ENCODE results near the gene ITIH2.
"Not testable (repeated sequence)": the region's sequence is repeated elsewhere in the genome, so short reads cannot be mapped to it uniquely, and the experiment has no call there.

ITIH2 gene

DNA sequence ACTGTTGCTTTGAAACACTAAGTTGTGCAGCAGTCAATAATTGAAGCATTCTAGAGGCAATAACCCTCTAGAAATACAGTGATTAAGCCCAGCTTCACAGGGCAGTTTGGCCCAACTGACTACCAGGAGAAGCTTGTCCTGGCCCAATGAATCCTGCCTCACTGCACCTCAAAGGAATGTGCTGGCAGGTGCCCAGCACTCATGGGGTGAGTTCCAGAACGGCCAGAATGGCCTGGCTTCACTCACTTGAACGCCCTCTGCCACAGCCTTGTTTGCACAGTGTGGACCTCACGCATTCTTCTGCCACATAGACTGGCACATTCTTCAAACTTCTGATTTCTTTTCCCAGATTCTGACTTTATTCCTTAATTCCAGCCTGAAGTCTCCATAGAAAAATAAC, 6.6 kb upstream of the ITIH2 start:
- DNase-seq = no peak

DNA sequence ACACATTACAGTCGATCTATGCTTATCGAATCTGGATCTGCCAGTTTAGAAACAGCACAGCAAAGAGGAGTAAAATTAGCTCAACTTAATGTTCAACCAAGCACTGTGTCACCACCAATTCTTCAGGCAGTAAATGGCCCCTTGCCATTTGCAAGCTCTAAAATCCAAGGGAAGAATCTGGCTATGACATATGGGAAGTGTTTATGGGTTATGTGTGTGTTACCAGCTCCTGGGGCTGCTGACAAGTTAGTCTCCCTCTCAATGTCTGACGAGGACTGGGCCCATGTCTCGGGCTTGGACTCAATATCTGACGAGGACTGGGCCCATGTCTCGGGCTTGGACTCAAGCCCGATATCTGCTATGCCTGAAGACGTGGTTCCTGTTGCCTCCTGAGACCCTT, 5.7 kb upstream of the ITIH2 start:
- no peak for DNase-seq

DNA sequence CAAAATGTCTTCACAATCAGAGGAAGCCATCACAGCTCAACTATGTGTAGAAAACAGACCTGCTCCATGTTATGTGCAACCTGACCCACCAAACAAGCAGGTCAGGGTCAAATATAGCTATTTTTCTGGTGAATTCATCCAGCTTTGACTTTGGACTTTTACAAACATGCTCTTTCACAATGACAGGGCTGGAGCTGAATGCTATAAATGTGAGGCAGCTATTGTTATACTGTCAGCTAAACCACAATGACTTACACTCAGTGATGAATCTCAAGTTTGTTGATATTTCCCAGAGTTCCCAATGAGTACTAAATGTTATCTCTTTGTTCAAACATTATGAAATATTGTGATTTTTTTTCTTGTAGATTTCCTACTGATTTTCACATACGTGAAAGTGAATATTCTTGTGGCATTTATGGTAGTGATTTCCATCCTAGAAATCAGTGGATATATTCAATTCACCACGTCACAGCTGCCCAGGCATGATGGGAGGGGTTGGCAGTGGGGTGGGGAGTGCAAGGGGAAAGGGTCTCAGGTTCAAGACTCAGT, 2.5 kb upstream of the ITIH2 start:
- no peak for DNase-seq

GRCh38 chr10:7701158-7701742, 1.9 kb upstream of the ITIH2 start:
- DNase-seq = no peak

DNA sequence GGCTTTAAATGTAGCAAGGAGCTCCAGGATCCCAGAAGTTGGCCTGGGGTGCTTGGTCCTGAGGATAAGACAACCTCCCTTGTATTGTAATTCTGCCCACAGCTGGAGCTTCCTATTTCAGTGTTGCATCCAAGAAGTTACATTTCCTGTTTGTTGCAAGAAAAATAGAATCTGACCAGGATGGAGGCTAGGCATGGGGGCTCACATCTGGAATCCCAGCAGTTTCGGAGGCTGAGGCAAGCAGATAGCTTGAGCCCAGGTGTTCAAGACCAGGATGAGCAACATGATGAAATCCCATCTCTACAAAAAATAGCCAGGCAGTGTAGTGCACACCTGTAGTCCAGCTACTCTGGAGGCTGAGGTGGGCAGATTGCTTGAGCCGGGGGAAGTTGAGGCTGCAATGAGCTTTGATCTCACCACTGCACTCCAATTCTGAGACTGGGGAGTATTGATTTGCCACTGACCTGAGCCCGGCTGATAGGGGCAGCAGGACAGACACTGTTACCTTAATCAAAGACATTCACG, 766 bp upstream of the ITIH2 start:
- DNase-seq = no peak

DNA sequence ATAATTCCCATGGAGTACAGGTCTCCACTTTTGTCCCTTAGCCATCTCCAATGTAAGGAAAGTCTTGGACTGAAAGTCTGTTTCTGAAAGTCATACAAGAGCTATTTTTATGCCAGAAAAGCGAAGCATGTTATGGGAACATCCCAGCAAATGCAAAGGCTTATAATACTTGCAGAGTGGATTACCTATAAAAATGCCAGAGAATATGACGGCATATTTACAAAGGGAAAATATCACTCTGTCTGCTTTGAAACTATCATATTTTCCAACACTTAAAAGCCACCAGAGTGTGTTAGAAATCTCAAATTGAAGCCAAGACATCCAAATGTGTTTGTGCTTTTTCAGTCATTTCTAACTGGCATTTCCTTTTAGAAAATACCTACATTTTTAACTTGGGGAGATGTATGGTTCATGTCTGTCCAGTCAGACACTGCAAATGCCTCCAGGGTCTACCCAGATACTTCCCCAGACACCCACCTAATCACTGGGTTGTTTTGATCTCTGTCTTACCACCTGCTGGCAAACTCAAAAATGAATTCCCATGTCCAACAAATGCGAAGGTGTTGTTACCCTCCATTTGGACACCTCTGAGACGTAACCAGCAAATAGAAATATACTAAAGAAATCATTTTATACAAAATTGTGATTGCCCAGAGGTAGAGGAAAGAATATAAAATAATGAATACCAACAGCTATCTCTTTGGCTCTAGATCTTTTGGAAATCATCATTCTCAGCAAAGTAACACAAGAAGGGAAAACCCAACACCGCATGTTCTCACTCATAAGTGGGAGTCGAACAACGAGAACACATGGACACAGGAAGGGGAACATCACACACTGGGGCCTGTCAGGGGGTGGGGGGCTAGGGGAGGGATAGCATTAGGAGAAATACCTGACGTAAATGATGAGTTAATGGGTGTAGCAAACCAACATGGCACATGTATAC, 1.2 kb downstream of the ITIH2 start:
- no peak for DNase-seq

DNA sequence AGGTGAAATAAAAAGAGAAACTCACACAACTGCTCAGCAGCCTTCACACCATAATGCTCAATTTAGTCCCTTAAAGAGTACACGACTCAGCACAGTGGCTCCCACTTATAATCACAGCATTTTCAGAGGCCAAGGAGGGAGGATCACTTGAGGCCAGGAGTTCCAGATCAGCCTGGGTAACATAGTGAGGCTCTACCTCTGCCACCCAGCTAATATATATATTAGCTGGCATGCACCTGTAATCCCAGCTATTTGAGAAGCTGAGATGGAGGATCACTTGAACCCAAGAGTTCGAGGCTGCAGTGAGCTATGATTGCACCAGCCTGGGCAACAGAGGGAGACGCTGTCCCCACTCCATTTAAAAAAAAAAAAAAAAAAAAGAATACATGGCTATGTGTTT, 2.2 kb downstream of the ITIH2 start:
- DNase-seq = no peak

GRCh38 chr10:7706534-7707073, 3.5 kb downstream of the ITIH2 start:
- no peak for DNase-seq

DNA sequence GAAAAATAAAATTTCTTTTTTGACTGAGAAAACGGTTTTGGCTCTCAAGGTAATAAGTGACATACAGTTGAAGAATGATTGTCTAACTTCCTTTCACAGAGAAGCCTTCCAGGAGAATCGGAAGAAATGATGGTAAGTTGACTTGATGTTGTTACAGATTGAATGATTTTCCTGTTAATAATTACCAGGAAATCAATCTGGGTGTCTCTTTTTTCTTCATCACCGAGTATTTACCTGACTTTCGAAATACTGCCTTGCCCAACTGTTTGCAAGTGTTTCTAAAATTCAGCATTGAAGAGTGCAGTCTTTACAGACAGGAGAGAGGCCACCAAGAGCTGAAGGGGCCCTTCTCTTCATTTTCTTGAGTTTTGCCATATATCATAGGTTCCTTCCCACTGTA, 4.0 kb downstream of the ITIH2 start:
- no peak for DNase-seq

- DNase-seq = no peak
Measured at GRCh38 chr10:7707858-7708622, 4.9 kb downstream of the ITIH2 start.

DNA sequence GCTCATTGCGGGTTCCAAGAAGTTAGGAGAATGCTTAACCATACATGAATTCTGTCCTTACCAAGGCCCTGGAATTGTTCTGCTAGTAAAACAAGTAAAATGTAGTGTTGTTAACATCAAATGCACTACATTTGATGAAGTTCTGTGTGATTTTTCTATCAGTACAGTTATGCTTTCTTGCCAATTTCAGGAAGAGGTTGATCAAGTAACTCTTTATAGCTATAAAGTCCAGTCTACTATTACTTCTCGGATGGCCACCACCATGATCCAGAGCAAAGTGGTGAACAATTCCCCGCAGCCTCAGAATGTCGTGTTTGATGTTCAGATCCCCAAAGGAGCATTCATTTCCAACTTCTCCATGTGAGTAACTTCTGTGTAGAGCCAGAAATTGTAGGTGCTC, 5.7 kb downstream of the ITIH2 start:
- DNase-seq = no peak

GRCh38 chr10:7710446-7710845, 7.3 kb downstream of the ITIH2 start:
- DNase-seq = no peak

- not testable (repeated sequence) for DNase-seq
Measured at GRCh38 chr10:7711075-7711474, 8.0 kb downstream of the ITIH2 start.

DNA sequence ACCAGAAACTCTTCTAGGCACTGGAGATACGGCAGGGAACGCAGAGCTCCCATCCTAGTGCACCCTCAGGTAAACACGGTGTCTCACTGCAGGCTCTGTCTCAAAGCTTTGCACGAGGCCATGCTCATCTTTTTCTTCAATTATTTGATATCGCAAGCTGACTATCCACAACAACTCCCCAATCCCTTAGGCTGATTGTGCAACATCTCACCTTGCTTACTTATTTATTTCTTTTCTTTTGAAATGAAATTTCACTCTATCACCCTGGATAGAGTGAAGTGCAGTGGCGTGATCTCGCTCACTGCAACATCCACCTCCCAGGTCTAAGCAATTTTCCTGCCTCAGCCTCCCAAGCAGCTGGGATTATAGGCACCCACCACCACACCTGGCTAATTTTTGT, 12.4 kb downstream of the ITIH2 start:
- DNase-seq = no peak

GRCh38 chr10:7717767-7718166, 14.7 kb downstream of the ITIH2 start:
- DNase-seq = no peak

DNA sequence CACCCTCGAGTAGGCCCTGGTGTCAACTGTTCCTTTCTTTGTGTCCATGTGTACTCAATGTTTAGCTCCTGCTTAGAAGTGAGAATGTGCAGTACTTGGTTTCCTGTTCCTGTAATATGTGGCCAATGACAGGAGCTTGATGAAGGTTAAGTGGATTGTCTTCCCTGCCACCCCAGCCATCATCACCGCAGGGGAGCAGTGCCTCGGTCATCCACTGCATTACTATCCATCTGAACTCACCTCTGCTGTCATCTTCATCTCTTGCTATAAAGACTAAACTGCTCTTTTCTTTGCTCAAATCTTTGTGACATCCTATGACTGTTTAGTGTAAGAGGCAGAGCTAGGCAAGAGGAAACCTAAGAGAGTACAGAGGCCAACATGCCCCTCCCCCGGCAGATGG, 15.6 kb downstream of the ITIH2 start:
- DNase-seq = no peak

DNA sequence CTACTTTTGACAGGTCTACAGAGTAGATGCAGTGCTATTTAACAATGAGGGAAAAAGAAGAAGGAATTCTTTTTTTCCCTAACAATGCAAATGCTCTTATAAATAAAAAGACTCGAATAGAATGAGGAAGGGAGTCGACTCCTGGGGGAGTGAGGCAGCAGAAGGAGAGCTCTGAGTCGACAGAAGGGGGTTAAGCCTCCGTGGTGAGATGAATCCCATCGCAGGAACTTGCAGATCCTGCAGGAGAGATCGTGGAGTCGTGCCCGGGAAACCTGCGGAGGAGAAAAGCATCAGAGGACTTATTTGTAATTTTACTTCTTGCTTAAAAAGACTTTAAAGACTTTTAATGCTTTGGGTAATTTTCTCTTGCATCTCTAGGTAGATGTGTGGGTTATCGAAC, 17.4 kb downstream of the ITIH2 start:
- DNase-seq = no peak

GRCh38 chr10:7722927-7723529, 19.9 kb downstream of the ITIH2 start:
- no peak for DNase-seq

GRCh38 chr10:7734821-7735220, 31.7 kb downstream of the ITIH2 start:
- DNase-seq = no peak

- DNase-seq = no peak
Measured at GRCh38 chr10:7738536-7739407, 35.7 kb downstream of the ITIH2 start.

DNA sequence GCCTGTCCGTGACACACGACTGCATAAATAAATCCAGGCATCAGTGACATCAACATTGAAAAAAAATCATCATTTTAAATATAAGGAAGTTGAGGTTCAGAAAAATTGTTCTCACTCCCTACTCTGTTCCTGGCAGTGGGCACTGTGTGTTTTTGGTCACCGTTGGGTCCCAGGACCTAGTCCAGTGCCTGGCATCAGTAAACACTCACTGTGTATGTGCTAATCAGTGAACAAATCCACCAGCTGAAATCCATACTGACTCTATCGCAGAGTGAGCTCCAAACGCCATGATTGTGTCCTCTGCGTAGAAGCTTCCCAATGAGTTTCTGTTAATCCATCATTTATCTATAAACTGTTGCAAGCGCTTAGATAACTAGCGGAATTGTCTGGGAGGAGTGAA, 41.2 kb downstream of the ITIH2 start:
- no peak for DNase-seq
